ENCODE measurements around the gene PA2G4.
A peak's percentile ranks its signal among the peaks of the same experiment; 100 is the strongest.

The PA2G4 gene

DNA sequence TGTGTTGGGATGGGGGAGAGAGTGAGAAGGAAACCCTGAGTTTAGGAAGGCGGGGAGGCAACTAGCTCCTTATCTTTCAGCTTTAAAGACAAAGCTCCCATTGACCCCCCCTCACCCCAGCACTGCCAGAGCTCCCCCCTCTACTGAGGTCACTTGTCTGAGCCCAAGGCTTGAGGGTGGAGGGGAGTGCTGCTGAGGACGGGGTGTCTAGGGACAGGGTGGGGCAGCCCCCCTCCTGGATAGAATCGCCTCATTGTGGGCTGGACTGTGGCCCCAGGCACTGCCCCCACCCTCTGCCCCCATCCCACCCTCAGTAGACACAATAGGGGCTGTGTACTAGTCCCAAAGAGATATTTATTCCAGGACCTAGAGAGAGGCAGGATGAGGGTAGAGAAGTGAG lies 21.4 kb upstream of the PA2G4 start:
- H3K4me1 Mint-ChIP-seq: no peaks in the 10 kb centered on the region

DNA sequence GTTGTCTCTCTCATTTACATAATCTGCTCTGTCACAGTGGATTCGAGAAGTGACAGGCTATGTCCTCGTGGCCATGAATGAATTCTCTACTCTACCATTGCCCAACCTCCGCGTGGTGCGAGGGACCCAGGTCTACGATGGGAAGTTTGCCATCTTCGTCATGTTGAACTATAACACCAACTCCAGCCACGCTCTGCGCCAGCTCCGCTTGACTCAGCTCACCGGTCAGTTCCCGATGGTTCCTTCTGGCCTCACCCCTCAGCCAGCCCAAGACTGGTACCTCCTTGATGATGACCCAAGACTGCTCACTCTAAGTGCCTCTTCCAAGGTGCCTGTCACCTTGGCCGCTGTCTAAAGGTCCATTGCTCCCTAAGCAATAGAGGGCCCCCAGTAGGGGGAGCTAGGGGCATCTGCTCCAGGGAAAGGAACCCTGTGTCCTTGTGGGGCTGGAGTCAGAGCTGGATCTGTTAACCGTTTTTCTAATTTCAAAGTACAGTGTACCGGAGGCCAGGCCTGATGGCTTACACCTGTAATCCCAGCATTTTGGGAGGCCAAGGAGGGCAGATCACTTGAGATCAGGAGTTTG lies 19.3 kb upstream of the PA2G4 start:
- ATAC-seq (ENCODE audit: low read depth) (no peak), DNase-seq (ENCODE audit: low spot score in 2 of 2) (no peak)
- peaks cover 6% of the 10 kb centered on the region for H3K27me3 Mint-ChIP-seq
- H3K9me3 Mint-ChIP-seq: no peaks in the 10 kb centered on the region
- no peak overlapping the region for H3K4me3 Mint-ChIP-seq
- H3K27ac Mint-ChIP-seq: no peak overlapping the region
- H3K4me1 Mint-ChIP-seq: no peaks in the 10 kb centered on the region
- H3K36me3 Mint-ChIP-seq: no peaks in the 10 kb centered on the region

More for the DNA sequence above, 21.4 kb upstream of the PA2G4 start:
- ATAC-seq (ENCODE audit: low read depth) (no peak), DNase-seq (ENCODE audit: low spot score in 2 of 2) (no peak)
- Mint-ChIP-seq H3K27me3 (peaks cover 6% of the 10 kb centered on the region), H3K27ac (no peak overlapping the region), H3K4me3 (no peak overlapping the region), H3K36me3 (no peaks in the 10 kb centered on the region), H3K9me3 (no peaks in the 10 kb centered on the region)

DNA sequence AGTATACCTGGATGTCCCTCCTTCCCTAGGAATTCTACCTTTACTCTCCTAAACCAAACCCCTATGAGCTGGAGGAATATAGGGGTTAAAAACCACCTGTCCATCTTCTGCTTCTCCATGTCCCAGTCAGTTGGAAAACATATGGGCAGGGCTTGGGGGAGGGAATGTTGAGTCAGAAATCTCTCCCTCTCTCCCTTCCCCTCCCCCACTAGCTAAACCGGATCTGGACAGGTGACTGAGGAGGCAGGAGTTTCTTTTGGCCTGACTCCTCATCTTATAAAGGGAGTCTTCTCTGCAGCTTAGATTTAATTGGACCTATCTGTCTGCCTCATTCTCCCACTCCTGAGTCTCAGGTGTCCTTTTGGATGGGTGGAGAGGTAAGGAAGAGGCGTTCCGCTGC lies 18.3 kb upstream of the PA2G4 start:
- peaks cover 8% of the 10 kb centered on the region for H3K27me3 Mint-ChIP-seq
- H3K9me3 Mint-ChIP-seq: no peaks in the 10 kb centered on the region
- H3K36me3 Mint-ChIP-seq: no peaks in the 10 kb centered on the region
- DNase-seq (ENCODE audit: low spot score in 2 of 2) (no peak), ATAC-seq (ENCODE audit: low read depth) (no peak)
- H3K27ac Mint-ChIP-seq: no peak overlapping the region
- no peak overlapping the region for H3K4me3 Mint-ChIP-seq
- no peaks in the 10 kb centered on the region for H3K4me1 Mint-ChIP-seq

DNA sequence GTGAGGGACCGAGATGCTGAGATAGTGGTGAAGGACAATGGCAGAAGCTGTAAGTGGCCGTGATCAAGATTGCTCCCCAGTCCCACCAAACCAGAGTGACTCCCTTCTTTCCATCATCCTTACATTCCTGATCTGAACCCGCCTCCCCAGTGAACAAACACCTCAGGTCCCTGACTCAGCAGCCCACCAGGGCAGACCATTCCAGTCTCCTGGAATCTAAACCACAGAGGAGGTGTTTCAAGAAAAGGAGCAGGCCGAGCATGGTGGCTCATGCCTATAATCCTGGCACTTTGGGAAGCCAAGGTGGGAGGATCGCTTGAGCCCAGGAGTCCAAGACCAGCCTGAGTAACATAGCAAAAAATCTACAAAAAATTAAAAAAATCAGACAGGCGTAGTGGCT lies 17.8 kb upstream of the PA2G4 start:
- Mint-ChIP-seq H3K4me1 (no peaks in the 10 kb centered on the region), H3K27me3 (peaks cover 8% of the 10 kb centered on the region), H3K9me3 (no peaks in the 10 kb centered on the region), H3K4me3 (no peak overlapping the region), H3K27ac (no peak overlapping the region), H3K36me3 (no peaks in the 10 kb centered on the region)
- DNase-seq (ENCODE audit: low spot score in 2 of 2) (no peak), ATAC-seq (ENCODE audit: low read depth) (no peak)

DNA sequence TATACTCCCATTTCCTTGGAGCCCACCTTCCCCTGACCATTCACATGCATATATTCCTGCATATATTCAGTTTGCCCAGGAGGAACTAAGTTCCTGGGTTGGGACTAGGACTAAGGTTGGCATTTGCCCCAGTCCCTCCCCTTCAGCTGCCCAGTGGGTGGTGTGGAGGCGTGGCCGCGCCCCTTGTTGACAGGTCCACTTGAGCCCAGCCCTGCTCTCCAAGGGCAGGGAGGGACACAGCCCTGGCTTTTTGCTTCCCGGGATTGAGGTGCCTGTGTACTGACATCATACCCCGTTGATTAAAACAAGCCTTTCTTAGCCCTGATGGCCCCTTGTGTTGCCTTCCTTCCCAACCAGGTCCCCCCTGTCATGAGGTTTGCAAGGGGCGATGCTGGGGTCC lies 17.1 kb upstream of the PA2G4 start:
- ATAC-seq (ENCODE audit: low read depth) (no peak), DNase-seq (ENCODE audit: low spot score in 2 of 2) (no peak)
- Mint-ChIP-seq H3K9me3 (no peaks in the 10 kb centered on the region), H3K36me3 (no peaks in the 10 kb centered on the region), H3K27ac (no peak overlapping the region), H3K27me3 (peaks cover 5% of the 10 kb centered on the region), H3K4me3 (no peak overlapping the region), H3K4me1 (no peaks in the 10 kb centered on the region)

DNA sequence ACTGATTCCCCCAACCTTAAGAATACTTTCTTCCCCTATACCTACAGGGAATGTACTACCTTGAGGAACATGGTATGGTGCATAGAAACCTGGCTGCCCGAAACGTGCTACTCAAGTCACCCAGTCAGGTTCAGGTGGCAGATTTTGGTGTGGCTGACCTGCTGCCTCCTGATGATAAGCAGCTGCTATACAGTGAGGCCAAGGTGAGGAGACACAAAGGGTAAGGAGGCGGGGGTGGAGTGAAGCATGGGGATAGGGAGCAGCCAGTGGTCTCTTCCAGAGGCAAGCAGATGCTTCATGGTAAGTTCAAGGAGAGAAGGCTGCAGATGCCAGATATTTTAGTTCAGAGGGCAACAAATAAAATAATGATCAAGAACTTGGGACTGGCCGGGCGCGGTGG lies 6.6 kb upstream of the PA2G4 start:
- Mint-ChIP-seq H3K9me3 (no peaks in the 10 kb centered on the region), H3K36me3 (no peaks in the 10 kb centered on the region), H3K4me1 (no peaks in the 10 kb centered on the region), H3K27ac (peak overlapping the region; percentile 36), H3K4me3 (no peak overlapping the region), H3K27me3 (peaks cover 22% of the 10 kb centered on the region)
- DNase-seq (ENCODE audit: low spot score in 2 of 2): no peak
- ATAC-seq (ENCODE audit: low read depth): no peak

DNA sequence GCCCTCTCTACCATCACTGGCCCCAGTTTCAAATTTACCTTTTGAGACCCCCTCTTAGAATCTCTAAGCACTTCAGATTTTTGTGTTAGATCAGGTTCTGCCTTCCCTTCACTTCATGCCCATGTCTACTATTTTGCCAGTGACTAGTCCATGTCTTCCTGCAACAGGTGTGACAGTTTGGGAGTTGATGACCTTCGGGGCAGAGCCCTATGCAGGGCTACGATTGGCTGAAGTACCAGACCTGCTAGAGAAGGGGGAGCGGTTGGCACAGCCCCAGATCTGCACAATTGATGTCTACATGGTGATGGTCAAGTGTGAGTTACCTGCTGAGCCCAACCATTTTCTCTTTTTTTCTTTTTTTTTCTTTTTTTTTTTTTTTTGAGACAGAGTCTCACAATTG lies 5.8 kb upstream of the PA2G4 start:
- no peak for DNase-seq (ENCODE audit: low spot score in 2 of 2)
- ATAC-seq (ENCODE audit: low read depth): no peak
- Mint-ChIP-seq H3K4me3 (no peak overlapping the region), H3K27ac (no peak overlapping the region), H3K4me1 (peaks cover 5% of the 10 kb centered on the region), H3K27me3 (peaks cover 16% of the 10 kb centered on the region), H3K9me3 (no peaks in the 10 kb centered on the region), H3K36me3 (no peaks in the 10 kb centered on the region)

DNA sequence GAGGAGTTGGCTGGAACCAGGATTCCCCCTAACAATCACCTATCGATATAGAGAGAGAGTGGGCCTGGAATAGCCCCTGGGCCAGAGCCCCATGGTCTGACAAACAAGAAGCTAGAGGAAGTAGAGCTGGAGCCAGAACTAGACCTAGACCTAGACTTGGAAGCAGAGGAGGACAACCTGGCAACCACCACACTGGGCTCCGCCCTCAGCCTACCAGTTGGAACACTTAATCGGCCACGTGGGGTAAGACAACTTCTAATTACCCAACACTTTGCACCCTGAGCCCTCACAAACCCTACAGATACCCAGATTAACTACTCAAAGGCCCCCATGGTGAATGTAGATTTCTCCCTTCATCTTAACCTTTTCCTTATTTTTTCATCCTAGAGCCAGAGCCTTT lies 4.6 kb upstream of the PA2G4 start:
- ATAC-seq (ENCODE audit: low read depth) (no peak), DNase-seq (ENCODE audit: low spot score in 2 of 2) (no peak)
- no peak overlapping the region for H3K27ac Mint-ChIP-seq
- H3K27me3 Mint-ChIP-seq: peaks cover 10% of the 10 kb centered on the region
- H3K4me1 Mint-ChIP-seq: peaks cover 7% of the 10 kb centered on the region
- no peak overlapping the region for H3K4me3 Mint-ChIP-seq
- H3K36me3 Mint-ChIP-seq: no peaks in the 10 kb centered on the region
- H3K9me3 Mint-ChIP-seq: no peaks in the 10 kb centered on the region

DNA sequence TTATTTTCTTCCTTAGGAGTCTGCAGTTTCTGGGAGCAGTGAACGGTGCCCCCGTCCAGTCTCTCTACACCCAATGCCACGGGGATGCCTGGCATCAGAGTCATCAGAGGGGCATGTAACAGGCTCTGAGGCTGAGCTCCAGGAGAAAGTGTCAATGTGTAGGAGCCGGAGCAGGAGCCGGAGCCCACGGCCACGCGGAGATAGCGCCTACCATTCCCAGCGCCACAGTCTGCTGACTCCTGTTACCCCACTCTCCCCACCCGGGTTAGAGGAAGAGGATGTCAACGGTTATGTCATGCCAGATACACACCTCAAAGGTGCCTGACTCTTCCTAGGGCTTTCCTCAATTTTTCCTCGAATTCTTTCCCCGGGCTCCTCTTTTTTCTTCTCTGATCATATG lies 3.3 kb upstream of the PA2G4 start:
- H3K4me1 Mint-ChIP-seq: peaks cover 14% of the 10 kb centered on the region
- no peak overlapping the region for H3K27ac Mint-ChIP-seq
- H3K4me3 Mint-ChIP-seq: no peak overlapping the region
- no peaks in the 10 kb centered on the region for H3K9me3 Mint-ChIP-seq
- ATAC-seq (ENCODE audit: low read depth) (no peak), DNase-seq (ENCODE audit: low spot score in 2 of 2) (no peak)
- peaks cover 4% of the 10 kb centered on the region for H3K27me3 Mint-ChIP-seq
- no peaks in the 10 kb centered on the region for H3K36me3 Mint-ChIP-seq

DNA sequence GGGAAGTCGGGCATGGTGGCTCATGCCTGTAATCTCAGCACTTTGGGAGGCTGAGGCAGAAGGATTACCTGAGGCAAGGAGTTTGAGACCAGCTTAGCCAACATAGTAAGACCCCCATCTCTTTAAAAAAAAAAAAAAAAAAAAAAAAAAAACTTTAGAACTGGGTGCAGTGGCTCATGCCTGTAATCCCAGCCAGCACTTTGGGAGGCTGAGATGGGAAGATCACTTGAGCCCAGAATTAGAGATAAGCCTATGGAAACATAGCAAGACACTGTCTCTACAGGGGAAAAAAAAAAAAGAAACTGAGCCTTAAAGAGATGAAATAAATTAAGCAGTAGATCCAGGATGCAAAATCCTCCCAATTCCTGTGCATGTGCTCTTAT lies 1.7 kb upstream of the PA2G4 start:
- Mint-ChIP-seq H3K9me3 (no peaks in the 10 kb centered on the region), H3K4me1 (peaks cover 20% of the 10 kb centered on the region), H3K4me3 (no peak overlapping the region), H3K27ac (no peak overlapping the region), H3K36me3 (peaks cover 3% of the 10 kb centered on the region), H3K27me3 (peaks cover 2% of the 10 kb centered on the region)
- DNase-seq (ENCODE audit: low spot score in 2 of 2) (no peak), ATAC-seq (ENCODE audit: low read depth) (no peak)

DNA sequence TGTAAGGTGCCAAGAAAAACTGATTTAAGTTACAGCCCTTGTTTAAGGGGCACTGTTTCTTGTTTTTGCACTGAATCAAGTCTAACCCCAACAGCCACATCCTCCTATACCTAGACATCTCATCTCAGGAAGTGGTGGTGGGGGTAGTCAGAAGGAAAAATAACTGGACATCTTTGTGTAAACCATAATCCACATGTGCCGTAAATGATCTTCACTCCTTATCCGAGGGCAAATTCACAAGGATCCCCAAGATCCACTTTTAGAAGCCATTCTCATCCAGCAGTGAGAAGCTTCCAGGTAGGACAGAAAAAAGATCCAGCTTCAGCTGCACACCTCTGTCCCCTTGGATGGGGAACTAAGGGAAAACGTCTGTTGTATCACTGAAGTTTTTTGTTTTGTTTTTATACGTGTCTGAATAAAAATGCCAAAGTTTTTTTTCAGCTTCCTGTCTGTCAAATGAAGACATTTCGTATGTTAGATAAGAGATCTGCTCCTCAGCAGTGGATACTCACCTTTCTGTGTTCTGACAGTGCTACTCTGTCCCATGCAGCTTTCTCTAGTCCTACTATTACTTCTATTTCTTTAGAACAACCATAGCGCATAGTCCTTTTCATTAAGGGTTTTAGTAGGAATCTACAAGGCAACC lies 1.2 kb upstream of the PA2G4 start:
- peak overlapping the region; percentile 85 for H3K27ac Mint-ChIP-seq
- H3K36me3 Mint-ChIP-seq: peaks cover 3% of the 10 kb centered on the region
- ATAC-seq (ENCODE audit: low read depth) (no peak), DNase-seq (ENCODE audit: low spot score in 2 of 2) (no peak)
- no peaks in the 10 kb centered on the region for H3K27me3 Mint-ChIP-seq
- peaks cover 20% of the 10 kb centered on the region for H3K4me1 Mint-ChIP-seq
- H3K9me3 Mint-ChIP-seq: no peaks in the 10 kb centered on the region
- H3K4me3 Mint-ChIP-seq: peak overlapping the region; percentile 92

DNA sequence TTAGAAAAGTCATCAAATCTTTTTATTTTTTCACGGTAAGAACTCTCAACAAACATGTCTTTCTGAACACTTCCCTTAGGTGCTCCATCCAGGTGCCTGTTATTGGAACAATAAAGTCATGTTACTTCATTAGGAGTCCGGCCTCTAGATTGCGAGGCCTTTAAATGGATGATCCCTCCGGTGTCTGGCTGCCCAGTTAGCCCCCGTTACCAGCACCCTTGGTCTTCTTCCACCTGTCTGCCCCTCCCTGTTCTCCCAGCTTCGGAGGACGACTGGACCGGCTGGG lies 593 bp upstream of the PA2G4 start:
- Mint-ChIP-seq H3K9me3 (no peaks in the 10 kb centered on the region), H3K27ac (peak overlapping the region; percentile 85), H3K36me3 (peaks cover 3% of the 10 kb centered on the region), H3K4me3 (peak overlapping the region; percentile 92), H3K27me3 (no peaks in the 10 kb centered on the region), H3K4me1 (peaks cover 20% of the 10 kb centered on the region)
- ATAC-seq (ENCODE audit: low read depth): no peak
- no peak for DNase-seq (ENCODE audit: low spot score in 2 of 2)

DNA sequence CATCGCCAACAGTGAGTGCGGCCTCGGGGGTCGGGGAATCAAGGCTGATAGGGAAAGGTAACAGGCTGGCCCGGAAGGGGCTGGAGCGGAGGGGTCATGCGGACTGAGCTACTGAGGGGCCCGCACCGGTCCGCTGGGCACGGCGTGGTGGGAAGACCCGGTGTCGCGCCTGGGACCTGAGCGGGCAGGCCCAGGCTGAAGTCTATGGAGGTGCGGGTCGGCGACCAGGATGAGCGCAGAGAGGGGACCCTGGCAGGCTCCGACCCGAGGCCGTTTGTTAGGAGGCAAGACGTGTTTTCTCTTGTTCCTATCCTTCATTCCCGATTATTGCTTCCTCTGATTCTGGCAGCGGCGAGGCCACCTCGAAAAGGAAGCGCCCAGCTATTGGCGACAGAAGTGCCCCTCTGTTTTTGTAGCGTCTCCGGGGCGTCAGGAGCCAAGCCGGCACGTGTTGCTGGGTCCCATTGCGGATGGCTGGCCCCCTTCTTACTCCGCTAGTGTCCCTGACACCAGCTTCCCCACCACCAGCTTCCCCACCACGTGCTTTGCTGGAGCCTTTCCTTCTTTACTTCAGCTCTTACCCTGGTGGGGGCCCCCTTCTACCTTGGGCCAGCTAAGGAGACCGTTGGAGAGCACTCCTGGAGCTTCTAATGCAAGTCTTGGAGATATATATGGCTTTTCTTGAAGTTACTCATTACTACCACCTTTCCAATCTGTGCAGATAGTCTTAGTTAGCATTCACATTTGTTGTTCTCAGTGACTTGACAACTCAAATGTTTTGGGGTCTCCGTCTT lies 653 bp downstream of the PA2G4 start:
- ATAC-seq (ENCODE audit: low read depth): peak; percentile 3

DNA sequence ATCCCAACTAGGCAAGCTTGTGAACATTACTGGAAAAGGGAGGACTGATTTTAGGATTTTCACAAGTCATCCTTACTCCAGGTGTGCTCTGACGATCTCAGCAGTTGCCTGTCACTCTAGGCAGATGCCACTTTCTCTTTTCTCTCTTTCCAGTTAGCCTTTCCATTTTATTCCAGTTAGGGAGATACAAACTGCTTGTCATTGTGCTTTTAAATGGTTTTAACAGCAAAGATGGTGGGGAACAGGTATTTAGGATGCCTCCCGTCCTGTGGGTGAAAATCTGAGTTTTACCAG lies 1.2 kb downstream of the PA2G4 start:
- Mint-ChIP-seq H3K9me3 (no peaks in the 10 kb centered on the region), H3K27me3 (no peaks in the 10 kb centered on the region), H3K4me3 (peak overlapping the region; percentile 92), H3K27ac (peak overlapping the region; percentile 85), H3K4me1 (peaks cover 20% of the 10 kb centered on the region), H3K36me3 (peaks cover 8% of the 10 kb centered on the region)
- no peak for DNase-seq (ENCODE audit: low spot score in 2 of 2)
- no peak for ATAC-seq (ENCODE audit: low read depth)

More for the DNA sequence above, 653 bp downstream of the PA2G4 start:
- DNase-seq (ENCODE audit: low spot score in 2 of 2): no peak
- peak overlapping the region; percentile 92 for H3K4me3 Mint-ChIP-seq
- peaks cover 5% of the 10 kb centered on the region for H3K36me3 Mint-ChIP-seq
- peak overlapping the region; percentile 85 for H3K27ac Mint-ChIP-seq
- H3K27me3 Mint-ChIP-seq: no peaks in the 10 kb centered on the region
- peaks cover 20% of the 10 kb centered on the region for H3K4me1 Mint-ChIP-seq
- H3K9me3 Mint-ChIP-seq: no peaks in the 10 kb centered on the region

DNA sequence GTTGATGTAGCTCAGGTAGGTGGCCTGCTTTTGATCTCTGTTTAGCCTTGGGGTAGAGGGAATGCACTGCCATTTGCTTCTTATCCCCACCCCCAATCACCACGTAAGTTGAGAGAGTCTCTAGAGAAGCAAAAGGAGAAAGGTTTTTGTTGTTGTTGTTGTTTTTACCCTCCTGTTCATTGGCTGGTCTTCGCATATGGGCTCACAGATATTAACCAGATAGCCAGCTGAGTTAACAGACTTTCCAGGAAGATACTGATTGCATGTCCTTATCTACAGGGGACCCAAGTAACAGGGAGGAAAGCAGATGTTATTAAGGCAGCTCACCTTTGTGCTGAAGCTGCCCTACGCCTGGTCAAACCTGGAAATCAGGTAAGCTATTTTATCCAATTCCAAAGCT lies 2.9 kb downstream of the PA2G4 start:
- DNase-seq (ENCODE audit: low spot score in 2 of 2) (no peak), ATAC-seq (ENCODE audit: low read depth) (no peak)
- peaks cover 20% of the 10 kb centered on the region for H3K4me1 Mint-ChIP-seq
- H3K4me3 Mint-ChIP-seq: no peak overlapping the region
- peak overlapping the region; percentile 67 for H3K27ac Mint-ChIP-seq
- no peaks in the 10 kb centered on the region for H3K27me3 Mint-ChIP-seq
- H3K9me3 Mint-ChIP-seq: no peaks in the 10 kb centered on the region
- peaks cover 15% of the 10 kb centered on the region for H3K36me3 Mint-ChIP-seq

Measured in memory B cell (primary cell).